GM13976 (cell line): Measurements from ENCODE around the gene SYT17.

ENCODE experiments used
- DNase-seq: peaks from one replicate; pipeline ENCODE4 v3.0.0; 2012; ENCODE audit warnings: low spot score
- in situ Hi-C: fragments of 300-500 bp; cut with MboI; formaldehyde crosslinking; loops from one replicate; pipeline ENCODE4 v1.12.0; 2022; ENCODE audit warnings: low sequenced_read_pairs, mixed read lengths, inconsistent platforms; ENCODE audit not compliant: unreplicated experiment
- TF ChIP-seq, protein P1 (sequence below): IDR thresholded peaks from 2 replicates; pipeline ENCODE4 v1.5.1; 2012; ENCODE audit warnings: borderline replicate concordance, mild to moderate bottlenecking; ENCODE audit not compliant: insufficient read depth; ENCODE audit errors: extremely low read depth, missing control alignments, control extremely low read depth

Gene SYT17

DNA sequence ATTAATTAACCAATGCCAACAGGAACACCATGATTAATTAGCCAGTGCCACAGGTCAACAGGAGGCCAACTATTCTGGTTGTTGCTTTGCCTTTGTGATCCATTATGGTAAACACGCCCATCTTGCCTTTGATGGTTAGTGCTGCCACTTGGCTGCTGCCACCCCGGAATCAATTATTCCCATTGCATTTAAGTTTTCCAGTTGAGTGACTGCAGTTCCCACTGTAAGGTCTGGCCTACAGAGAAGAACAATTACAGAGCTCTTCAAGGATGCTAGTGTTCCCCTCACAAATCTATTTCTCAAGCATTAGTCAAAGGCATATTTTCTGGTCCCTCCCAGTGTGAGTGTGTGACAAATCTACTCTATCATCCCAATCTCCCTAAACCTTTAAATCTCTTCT lies 110.4 kb downstream of the SYT17 start:
- TF ChIP-seq, protein P1, sequence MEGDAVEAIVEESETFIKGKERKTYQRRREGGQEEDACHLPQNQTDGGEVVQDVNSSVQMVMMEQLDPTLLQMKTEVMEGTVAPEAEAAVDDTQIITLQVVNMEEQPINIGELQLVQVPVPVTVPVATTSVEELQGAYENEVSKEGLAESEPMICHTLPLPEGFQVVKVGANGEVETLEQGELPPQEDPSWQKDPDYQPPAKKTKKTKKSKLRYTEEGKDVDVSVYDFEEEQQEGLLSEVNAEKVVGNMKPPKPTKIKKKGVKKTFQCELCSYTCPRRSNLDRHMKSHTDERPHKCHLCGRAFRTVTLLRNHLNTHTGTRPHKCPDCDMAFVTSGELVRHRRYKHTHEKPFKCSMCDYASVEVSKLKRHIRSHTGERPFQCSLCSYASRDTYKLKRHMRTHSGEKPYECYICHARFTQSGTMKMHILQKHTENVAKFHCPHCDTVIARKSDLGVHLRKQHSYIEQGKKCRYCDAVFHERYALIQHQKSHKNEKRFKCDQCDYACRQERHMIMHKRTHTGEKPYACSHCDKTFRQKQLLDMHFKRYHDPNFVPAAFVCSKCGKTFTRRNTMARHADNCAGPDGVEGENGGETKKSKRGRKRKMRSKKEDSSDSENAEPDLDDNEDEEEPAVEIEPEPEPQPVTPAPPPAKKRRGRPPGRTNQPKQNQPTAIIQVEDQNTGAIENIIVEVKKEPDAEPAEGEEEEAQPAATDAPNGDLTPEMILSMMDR, result no peak
- DNase-seq, result no peak
- in situ Hi-C loops, result no loop called here

DNA sequence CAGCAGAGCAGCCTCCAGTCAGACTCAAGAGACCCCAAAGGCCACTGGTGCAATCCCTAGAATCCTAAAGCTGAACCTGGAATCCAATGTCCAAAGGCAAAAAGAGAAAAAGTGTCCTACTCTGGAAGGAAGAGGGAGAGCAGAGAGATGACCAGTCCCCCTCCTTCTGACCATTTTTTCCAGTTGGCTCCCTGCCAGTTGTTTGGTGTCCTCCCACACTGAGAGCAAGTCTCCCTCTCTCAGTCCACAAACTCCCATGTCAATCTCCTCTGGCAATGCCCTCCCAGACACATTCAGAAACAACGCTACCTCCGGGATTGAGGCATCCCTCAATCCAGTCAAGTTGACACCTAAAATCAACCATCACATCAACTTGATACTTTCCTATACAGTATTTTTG lies 113.2 kb downstream of the SYT17 start:
- TF ChIP-seq, protein P1, result no peak
- DNase-seq, result no peak
- in situ Hi-C loops, result no loop called here

DNA sequence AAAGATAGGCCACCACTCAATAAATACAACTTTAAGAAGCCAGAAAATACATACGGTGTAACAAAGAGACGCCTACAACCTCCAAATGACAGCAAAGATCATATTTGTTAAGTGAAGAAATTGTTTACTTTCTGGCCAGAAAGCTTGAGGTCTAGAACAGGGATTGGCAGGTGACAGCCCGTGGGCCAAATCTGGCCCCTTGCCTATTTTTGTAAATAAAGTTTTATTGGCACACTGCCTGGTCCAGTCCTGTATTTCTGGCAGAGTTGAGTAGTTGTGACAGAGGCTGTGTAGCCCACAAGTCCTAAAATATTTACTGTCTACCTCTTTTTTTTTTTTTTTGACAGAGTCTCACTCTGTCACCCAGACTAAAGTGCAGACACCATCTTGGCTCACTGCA lies 114.1 kb downstream of the SYT17 start:
- in situ Hi-C loops, result no loop called here
- TF ChIP-seq, protein P1, result no peak
- no peak for DNase-seq

DNA sequence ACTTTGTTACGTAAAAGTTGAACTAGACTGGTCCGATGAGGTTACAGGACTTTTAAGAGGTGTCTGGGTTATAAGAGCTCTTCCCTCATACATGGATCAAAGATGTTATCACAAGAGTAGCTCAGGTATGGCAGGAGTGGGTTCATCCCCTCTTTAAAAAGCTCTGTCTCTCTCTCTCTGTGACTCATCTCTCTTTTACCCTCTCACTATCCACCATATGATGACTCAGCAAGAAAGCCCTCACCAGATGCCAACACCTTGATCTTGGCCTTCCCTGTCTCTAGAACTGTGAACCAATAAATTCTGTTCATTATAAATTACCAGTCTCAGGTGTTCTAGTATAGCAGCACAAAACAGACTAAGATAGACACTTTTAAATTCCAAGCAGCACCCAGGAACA lies 115.6 kb downstream of the SYT17 start:
- no peak for DNase-seq
- TF ChIP-seq, protein P1, result no peak
- in situ Hi-C loops, result no loop called here

DNA sequence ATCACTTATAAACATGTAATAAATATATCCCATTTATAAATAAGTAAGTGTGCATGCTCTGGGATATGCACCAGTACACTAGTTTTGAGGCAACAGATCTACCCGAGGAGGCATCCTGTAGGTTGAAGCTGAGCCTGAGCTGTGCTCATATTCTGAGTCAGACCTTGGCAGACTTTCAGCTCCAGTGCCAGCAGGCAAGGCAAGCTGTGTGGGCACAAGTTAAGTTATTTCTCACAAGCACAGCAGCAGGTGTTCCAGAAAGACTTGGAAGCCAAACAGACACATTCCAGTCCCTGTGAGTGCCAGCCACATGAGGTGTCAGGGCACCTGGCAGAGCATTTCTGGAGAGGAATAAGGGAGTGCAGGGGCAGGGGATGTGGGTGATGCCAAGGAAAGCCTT lies 116.2 kb downstream of the SYT17 start:
- in situ Hi-C loops, result no loop called here
- TF ChIP-seq, protein P1, result no peak
- DNase-seq, result no peak

DNA sequence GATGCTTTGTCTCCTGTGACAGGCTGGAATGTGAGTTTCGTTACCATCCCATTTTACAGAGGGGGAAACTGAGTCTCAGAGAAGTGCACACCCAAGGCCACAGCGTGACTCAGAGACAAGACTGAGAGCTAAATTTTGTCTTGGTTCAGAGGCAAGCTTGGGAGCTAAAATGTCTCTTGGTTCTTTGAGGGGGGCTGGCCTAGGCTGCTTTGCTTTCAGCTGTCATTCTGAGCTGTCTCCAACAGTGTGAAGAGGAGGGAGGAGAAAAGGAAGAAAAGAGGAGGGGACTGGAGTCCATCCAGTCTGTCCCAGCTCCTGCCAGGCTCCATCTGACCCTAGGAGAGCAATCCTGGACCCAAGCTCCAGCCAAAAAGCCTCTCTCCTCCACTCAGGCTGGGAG lies 117.4 kb downstream of the SYT17 start, which contains the start of gene CLEC19A:
TSS of gene CLEC19A (plus strand) at position 301 of the 400 bp plus-strand sequence. CDS start 121 bp downstream, outside the sequence.
- TF ChIP-seq, protein P1, result no peak
- in situ Hi-C loops, result no loop called here
- no peak for DNase-seq

DNA sequence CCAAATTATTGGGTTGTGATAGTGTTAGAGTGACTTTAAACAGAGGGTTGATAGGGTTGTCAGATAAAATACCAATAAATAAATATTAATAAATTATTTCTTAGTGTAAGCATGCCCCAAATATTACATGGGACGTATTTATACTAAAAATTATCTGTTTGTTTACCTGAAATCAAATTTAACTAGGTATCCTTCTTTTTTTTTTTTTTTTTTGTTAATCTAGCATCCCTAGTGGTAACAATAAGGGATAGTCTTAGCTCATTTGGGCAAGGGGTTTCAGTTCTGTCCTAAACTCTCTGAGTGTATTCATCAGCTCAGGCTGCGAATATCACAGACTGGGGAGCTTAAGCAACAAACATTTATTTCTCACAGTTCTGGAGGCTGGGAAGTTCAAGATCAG lies 118.8 kb downstream of the SYT17 start:
- in situ Hi-C loops, result no loop called here
- TF ChIP-seq, protein P1, result no peak

More for the DNA sequence above, 118.8 kb downstream of the SYT17 start:
- DNase-seq, result no peak
